Measurements from ENCODE around the gene PAQR6.

PAQR6 gene

DNA sequence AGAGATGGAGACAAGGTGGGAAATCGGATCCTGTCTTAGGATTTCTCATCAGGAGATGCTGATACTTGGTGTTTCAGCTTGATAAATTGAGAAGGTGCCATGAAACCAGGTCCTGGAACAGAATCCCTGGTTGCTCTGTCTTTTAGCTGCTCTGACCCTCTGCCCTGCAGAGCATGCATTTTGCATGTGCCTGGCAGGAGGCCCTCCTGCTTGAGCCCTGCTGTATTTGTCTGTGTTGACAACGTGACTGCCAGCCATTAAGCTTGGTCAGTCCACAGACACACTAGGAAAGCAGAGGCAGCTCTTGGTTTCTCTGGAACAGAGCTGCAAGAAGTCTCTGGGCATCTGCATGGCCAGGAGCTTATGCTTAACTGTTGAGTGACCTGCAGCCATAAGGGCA lies 51.4 kb downstream of the PAQR6 start:
- no peak for DNase-seq (ENCODE audit: low read depth in 2 of 3, low spot score in 1 of 3)

DNA sequence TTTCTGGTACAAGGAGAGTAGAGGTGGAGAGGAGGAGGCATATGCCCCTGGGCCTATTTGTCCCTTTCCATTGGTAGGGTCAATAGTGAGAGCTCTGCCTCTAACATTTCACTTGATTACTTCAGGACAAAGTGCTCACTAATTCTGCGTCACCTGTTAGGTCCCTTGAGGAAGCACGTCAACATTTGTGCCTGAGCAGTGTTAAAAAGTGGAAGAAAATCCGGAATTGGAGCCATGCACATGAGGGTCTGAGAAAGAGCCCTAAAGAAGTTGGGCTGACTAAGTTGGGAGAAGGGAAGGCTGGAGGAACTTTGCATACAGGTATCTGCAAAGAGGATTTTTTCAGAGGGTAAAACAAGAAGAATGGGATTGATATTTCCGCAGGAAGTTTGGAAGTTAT lies 52.0 kb downstream of the PAQR6 start:
- no peak for DNase-seq (ENCODE audit: low read depth in 2 of 3, low spot score in 1 of 3)

DNA sequence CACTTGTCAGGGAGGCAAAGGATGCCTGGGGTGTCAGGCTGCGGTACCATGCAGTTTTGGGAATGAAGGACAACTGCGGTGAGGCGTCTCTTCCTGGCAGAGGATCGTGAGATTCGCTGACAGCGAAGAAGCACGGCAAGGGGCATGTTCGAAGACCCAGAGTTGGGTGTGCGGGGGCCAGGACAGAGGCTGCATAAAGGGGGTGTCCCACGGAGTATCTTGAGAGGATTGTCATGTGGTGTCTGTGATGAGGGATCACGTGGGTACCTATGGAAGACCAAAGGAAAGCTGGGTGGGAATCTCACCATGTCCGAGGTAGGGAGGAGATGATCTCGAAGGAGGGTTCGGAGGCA lies 53.6 kb downstream of the PAQR6 start:
- no peak for DNase-seq (ENCODE audit: low read depth in 2 of 3, low spot score in 1 of 3)

DNA sequence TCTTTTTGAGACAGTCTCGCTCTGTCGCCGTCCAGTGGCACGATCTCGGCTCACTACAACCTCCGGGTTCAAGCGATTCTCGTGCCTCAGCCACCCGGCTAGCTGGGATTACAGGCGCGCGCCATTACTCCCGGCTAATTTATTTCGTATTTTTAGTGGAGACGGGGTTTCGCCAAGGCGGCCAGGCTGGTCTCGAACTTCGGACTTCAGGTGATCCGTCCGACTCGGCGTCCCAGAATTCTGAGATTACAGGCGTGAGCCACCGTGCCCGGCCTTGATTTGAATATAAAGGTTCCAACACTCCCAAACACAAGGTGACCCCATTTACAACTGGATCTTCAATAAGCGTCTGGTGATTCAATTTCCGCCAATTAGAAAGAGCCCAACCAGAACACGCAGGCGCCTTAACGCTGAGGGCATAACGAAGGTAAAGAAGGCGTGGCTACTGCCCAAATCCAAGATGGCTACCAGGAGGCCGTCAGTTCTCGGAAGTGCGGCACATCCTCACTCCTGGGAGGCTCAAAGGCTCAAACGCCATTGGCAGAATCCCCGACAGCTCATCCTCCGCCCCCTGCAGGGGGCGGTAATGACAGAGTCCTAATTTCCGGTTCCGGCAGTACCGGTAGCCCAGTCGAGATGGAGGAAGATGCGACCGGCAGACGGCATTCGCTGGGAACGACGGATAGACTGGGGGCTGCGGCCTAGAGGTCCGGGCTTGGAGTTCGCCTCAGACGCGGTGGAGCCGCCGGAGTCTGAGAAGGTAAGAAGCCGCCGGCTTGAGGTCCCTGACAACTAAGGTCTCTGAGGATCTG lies 54.2 kb downstream of the PAQR6 start, which contains the start of gene SLC25A44:
Gene SLC25A44 (plus strand): TSS at position 617 of the 812 bp plus-strand sequence. CDS start 5,744 bp downstream, outside the sequence.
- DNase-seq (ENCODE audit: low read depth in 2 of 3, low spot score in 1 of 3), result peak; percentile 94 to 96 (median 95)
